TTC549 (cell line): ENCODE measurements around the gene PPL.

Experiments used
- FAIRE-seq: peaks from 2 replicates; lab custom pipeline; 2012; peaks lifted over from hg19 to GRCh38; lab: Jason Lieb, UNC

PPL gene

GRCh38 chr16:4884972-4885874 is 51.7 kb downstream of the PPL start:
- no peak for FAIRE-seq

- no peak for FAIRE-seq
Measured at GRCh38 chr16:4884209-4884608, 52.7 kb downstream of the PPL start.

- no peak for FAIRE-seq
Measured at GRCh38 chr16:4883501-4883900, 53.4 kb downstream of the PPL start.

GRCh38 chr16:4882633-4883285 is 54.2 kb downstream of the PPL start:
- no peak for FAIRE-seq

- no peak for FAIRE-seq
Measured at GRCh38 chr16:4882000-4882632, 54.8 kb downstream of the PPL start.

- FAIRE-seq, result no peak
Measured at GRCh38 chr16:4880006-4880580, 56.9 kb downstream of the PPL start.

- no peak for FAIRE-seq
Measured at GRCh38 chr16:4879049-4879448, 57.9 kb downstream of the PPL start.

- FAIRE-seq, result no peak
Measured at GRCh38 chr16:4877380-4877685, 59.6 kb downstream of the PPL start.

- no peak for FAIRE-seq
Measured at GRCh38 chr16:4876646-4877379, 60.1 kb downstream of the PPL start.

- no peak for FAIRE-seq
Measured at GRCh38 chr16:4874666-4875065, 62.3 kb downstream of the PPL start.

- FAIRE-seq, result no peak
Measured at GRCh38 chr16:4873091-4873490, 63.9 kb downstream of the PPL start.

GRCh38 chr16:4871071-4871470 is 65.9 kb downstream of the PPL start:
- FAIRE-seq, result no peak

GRCh38 chr16:4870138-4870671 is 66.7 kb downstream of the PPL start:
- no peak for FAIRE-seq

- FAIRE-seq, result no peak
Measured at GRCh38 chr16:4869147-4869805, 67.7 kb downstream of the PPL start.

GRCh38 chr16:4868535-4868934 is 68.4 kb downstream of the PPL start:
- no peak for FAIRE-seq

- FAIRE-seq, result no peak
Measured at GRCh38 chr16:4868026-4868425, 68.9 kb downstream of the PPL start.

GRCh38 chr16:4866586-4866985 is 70.4 kb downstream of the PPL start:
- no peak for FAIRE-seq

GRCh38 chr16:4865231-4865860 is 71.6 kb downstream of the PPL start:
- no peak for FAIRE-seq

GRCh38 chr16:4864728-4865127 is 72.2 kb downstream of the PPL start:
- FAIRE-seq, result no peak

- FAIRE-seq, result no peak
Measured at GRCh38 chr16:4862639-4863038, 74.3 kb downstream of the PPL start.

GRCh38 chr16:4860727-4861342 is 76.1 kb downstream of the PPL start:
- FAIRE-seq, result no peak
